Keratinocyte (primary cell): ENCODE data around the gene ZNF503. TPM values are rescaled to one million over a fixed set of nuclear protein-coding genes. Genes with fewer than 3 reads are reported as not detected.

Source experiments
- DNase-seq: peaks from one replicate; pipeline ENCODE4 v3.0.0-alpha.2; 2011; ENCODE audit warnings: low read depth, missing footprints, low spot score
- FAIRE-seq: peaks from 2 replicates; lab custom pipeline; 2011; peaks lifted over from hg19 to GRCh38; lab: Jason Lieb, UNC
- H2AFZ ChIP-seq: 2 replicates; pipeline ENCODE4 v1.6.0; 2012; ENCODE audit warnings: low read length, control low read depth, inconsistent platforms; ENCODE audit not compliant: control insufficient read depth
- H3K27ac ChIP-seq: 2 replicates; pipeline ENCODE4 v1.5.1; 2011; ENCODE audit warnings: low read length; ENCODE audit not compliant: control insufficient read depth, insufficient read depth
- H3K27me3 ChIP-seq: 3 replicates; pipeline ENCODE4 v1.6.0; 2011; ENCODE audit warnings: low read length; ENCODE audit not compliant: control insufficient read depth, insufficient read depth; ENCODE audit errors: extremely low read depth
- H3K36me3 ChIP-seq, 2 experiments: 2 replicates in 1 of 2; 3 replicates in 1 of 2; pipeline ENCODE4 v1.5.1; 2011; ENCODE audit warnings: low read length in 2 of 2, mild to moderate bottlenecking in 1 of 2; ENCODE audit not compliant: control insufficient read depth in 2 of 2, insufficient read depth in 2 of 2; ENCODE audit errors: extremely low read depth in 1 of 2
- H3K4me1 ChIP-seq: 3 replicates; pipeline ENCODE4 v1.5.1; 2011; ENCODE audit warnings: low read length; ENCODE audit not compliant: control insufficient read depth, insufficient read depth; ENCODE audit errors: extremely low read depth
- H3K4me2 ChIP-seq: 3 replicates; pipeline ENCODE4 v1.6.0; 2011; ENCODE audit warnings: low read depth, low read length; ENCODE audit not compliant: control insufficient read depth, insufficient read depth; ENCODE audit errors: extremely low read depth
- H3K4me3 ChIP-seq, 3 experiments: fragments of 200-600 bp in 1 of 3; sonication (generic) in 1 of 3; 2 replicates in 2 of 3; 3 replicates in 1 of 3; pipeline ENCODE4 v1.5.1; 2011 to 2016; ENCODE audit warnings: low read length in 3 of 3, mild to moderate bottlenecking in 3 of 3, control low read depth in 2 of 3, inconsistent platforms in 1 of 3, low read depth in 1 of 3, mixed read lengths in 1 of 3, mixed run types in 1 of 3, moderate library complexity in 1 of 3; ENCODE audit not compliant: control insufficient read depth in 2 of 3, insufficient read depth in 2 of 3; ENCODE audit errors: extremely low read depth in 1 of 3
- H3K79me2 ChIP-seq: 2 replicates; pipeline ENCODE4 v1.6.0; 2012; ENCODE audit warnings: low read length; ENCODE audit not compliant: control insufficient read depth, insufficient read depth
- H3K9ac ChIP-seq: 3 replicates; pipeline ENCODE4 v1.6.0; 2011; ENCODE audit warnings: low read length; ENCODE audit not compliant: control insufficient read depth, insufficient read depth; ENCODE audit errors: extremely low read depth
- H3K9me1 ChIP-seq: 3 replicates; pipeline ENCODE4 v1.6.0; 2011; ENCODE audit warnings: low read length; ENCODE audit not compliant: control insufficient read depth, insufficient read depth; ENCODE audit errors: extremely low read depth
- H3K9me3 ChIP-seq: 2 replicates; pipeline ENCODE4 v1.5.1; 2012; ENCODE audit warnings: low read depth, low read length; ENCODE audit not compliant: control insufficient read depth
- H4K20me1 ChIP-seq: 3 replicates; pipeline ENCODE4 v1.6.0; 2011; ENCODE audit warnings: low read length; ENCODE audit not compliant: control insufficient read depth, insufficient read depth; ENCODE audit errors: extremely low read depth
- CTCF ChIP-seq, 3 experiments: IDR thresholded peaks in 1 of 3; conservative IDR thresholded peaks in 1 of 3; optimal IDR thresholded peaks in 1 of 3; 2 replicates in 2 of 3; 3 replicates in 1 of 3; pipeline versions ENCODE3 to v1.5.1; 2011; ENCODE audit warnings: low read length in 3 of 3, mild to moderate bottlenecking in 3 of 3, moderate library complexity in 2 of 3, control low read depth in 1 of 3, inconsistent platforms in 1 of 3; ENCODE audit not compliant: insufficient read depth in 2 of 3; ENCODE audit errors: extremely low read depth in 1 of 3
- EZH2 ChIP-seq: IDR thresholded peaks from one replicate; pipeline ENCODE4 v1.6.1; 2012; ENCODE audit warnings: inconsistent platforms, mild to moderate bottlenecking, low read length, moderate library complexity
- dilution Hi-C: fragments of 300-500 bp; cut with MboI; formaldehyde crosslinking; loops from one replicate; pipeline ENCODE4 v1.7.0; 2020; ENCODE audit warnings: low sequenced_read_pairs; ENCODE audit not compliant: extremely low pct_ligation_motif_present
- polyA plus RNA-seq, 5 experiments: library from polyadenylated mRNA; depleted of rRNA in 3 of 5; stranded (reverse) in 3 of 5; stranded (forward) in 1 of 5; unstranded in 1 of 5; fragments of >200 nt; gene quantifications; 1 replicate in 1 of 5; 2 replicates in 3 of 5; 3 replicates in 1 of 5; pipeline versions ENCODE4 v1.2.1 to v1.2.3, GENCODE V29; 2011 to 2012; ENCODE audit warnings: missing spikeins in 2 of 5, low read depth in 1 of 5, low replicate concordance in 1 of 5

The ZNF503 gene
- polyA plus RNA-seq, 1 donor (not counting 4 experiments of a cell fraction or from before 2014, with no cell fraction given) = 1.5 TPM

GRCh38 chr10:75394221-75394620 is 7.3 kb downstream of the ZNF503 start:
- DNase-seq = no peak
- Histone ChIP-seq H3K79me2 (peaks cover 13% of the 10 kb centered on the region), H3K27ac (no peak overlapping the region), H3K4me1 (peaks cover 11% of the 10 kb centered on the region), H3K9ac (no peak overlapping the region), H3K27me3 (no peaks in the 10 kb centered on the region), H4K20me1 (no peaks in the 10 kb centered on the region), H3K9me3 (no peaks in the 10 kb centered on the region), H3K36me3 (peaks cover 0 to 4% of the 10 kb centered on the region in 2 experiments), H3K4me2 (no peak overlapping the region), H3K4me3 (no peak overlapping the region), H2AFZ (no peak overlapping the region), H3K9me1 (no peaks in the 10 kb centered on the region)
- FAIRE-seq = no peak
- dilution Hi-C loops = no loop called here
- TF ChIP-seq CTCF (optimal IDR thresholded peaks at IDR 0.05 in 1 of 3, IDR thresholded peaks at IDR 0.05 in 1 of 3, conservative IDR thresholded peaks at IDR 0.05 in 1 of 3; ENCODE audit: extremely low read depth in 1 of 3, insufficient read depth in 2 of 3, low read length in 3 of 3) (no peak), EZH2 (no peak)

- Histone ChIP-seq H3K9me3 (no peaks in the 10 kb centered on the region), H3K4me3 (no peak overlapping the region), H3K9me1 (no peaks in the 10 kb centered on the region), H4K20me1 (no peaks in the 10 kb centered on the region), H3K4me2 (no peak overlapping the region), H3K27ac (no peak overlapping the region), H3K36me3 (peaks cover 0 to 4% of the 10 kb centered on the region in 2 experiments), H3K4me1 (peaks cover 11% of the 10 kb centered on the region), H3K27me3 (no peaks in the 10 kb centered on the region), H3K9ac (no peak overlapping the region), H2AFZ (no peak overlapping the region), H3K79me2 (no peaks in the 10 kb centered on the region)
- DNase-seq = no peak
- dilution Hi-C loops = no loop called here
- no peak for TF ChIP-seq EZH2
- TF ChIP-seq CTCF (optimal IDR thresholded peaks at IDR 0.05 in 1 of 3, IDR thresholded peaks at IDR 0.05 in 1 of 3, conservative IDR thresholded peaks at IDR 0.05 in 1 of 3; ENCODE audit: extremely low read depth in 1 of 3, insufficient read depth in 2 of 3, low read length in 3 of 3) = no peak
- no peak for FAIRE-seq
These were observed 8.8 kb downstream of the ZNF503 start for GRCh38 chr10:75392744-75393143.
